Neural progenitor cell (in vitro differentiated cells): ENCODE data around the gene ZDHHC14.

Experiments
- EZH2 ChIP-seq: fragments of 200-600 bp; sonication (generic); IDR thresholded peaks from 2 replicates; pipeline ENCODE4 v1.6.1; 2017; ENCODE audit warnings: antibody characterized with exemption, mild to moderate bottlenecking, moderate library complexity
- TF ChIP-seq, protein P1 (sequence below): fragments of 200-600 bp; sonication (generic); IDR thresholded peaks from 2 replicates; pipeline ENCODE4 v1.5.1; 2017; ENCODE audit warnings: antibody characterized with exemption, mild to moderate bottlenecking

DNA sequence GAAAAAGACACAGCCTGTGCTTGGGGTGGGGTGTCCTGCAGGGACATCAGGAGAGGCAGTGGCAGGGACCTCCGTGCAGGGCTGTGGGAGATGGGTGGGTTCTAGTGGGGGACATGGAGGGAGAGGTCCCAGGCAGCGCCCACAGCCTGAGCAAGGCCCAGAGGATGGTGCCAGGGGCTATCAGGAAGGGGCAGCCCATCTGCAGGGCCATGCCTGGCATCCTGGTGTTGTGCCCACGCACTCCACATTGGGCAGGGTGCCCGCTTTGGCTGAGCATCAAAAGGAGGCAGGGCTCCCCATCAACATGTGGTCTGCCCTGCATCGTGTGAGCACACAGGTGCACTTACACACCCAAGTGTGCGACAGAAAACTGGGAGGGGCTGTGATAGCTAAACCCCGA is 257.8 kb downstream of the ZDHHC14 start:
- TF ChIP-seq, protein P1, sequence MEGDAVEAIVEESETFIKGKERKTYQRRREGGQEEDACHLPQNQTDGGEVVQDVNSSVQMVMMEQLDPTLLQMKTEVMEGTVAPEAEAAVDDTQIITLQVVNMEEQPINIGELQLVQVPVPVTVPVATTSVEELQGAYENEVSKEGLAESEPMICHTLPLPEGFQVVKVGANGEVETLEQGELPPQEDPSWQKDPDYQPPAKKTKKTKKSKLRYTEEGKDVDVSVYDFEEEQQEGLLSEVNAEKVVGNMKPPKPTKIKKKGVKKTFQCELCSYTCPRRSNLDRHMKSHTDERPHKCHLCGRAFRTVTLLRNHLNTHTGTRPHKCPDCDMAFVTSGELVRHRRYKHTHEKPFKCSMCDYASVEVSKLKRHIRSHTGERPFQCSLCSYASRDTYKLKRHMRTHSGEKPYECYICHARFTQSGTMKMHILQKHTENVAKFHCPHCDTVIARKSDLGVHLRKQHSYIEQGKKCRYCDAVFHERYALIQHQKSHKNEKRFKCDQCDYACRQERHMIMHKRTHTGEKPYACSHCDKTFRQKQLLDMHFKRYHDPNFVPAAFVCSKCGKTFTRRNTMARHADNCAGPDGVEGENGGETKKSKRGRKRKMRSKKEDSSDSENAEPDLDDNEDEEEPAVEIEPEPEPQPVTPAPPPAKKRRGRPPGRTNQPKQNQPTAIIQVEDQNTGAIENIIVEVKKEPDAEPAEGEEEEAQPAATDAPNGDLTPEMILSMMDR: no peak
- no peak for TF ChIP-seq EZH2
